GM12872 (cell line): ENCODE measurements around the gene DENND2D.

ENCODE experiments used
- CTCF ChIP-seq: IDR thresholded peaks from 3 replicates; pipeline ENCODE4 v1.5.1; 2011; ENCODE audit warnings: low read depth, mild to moderate bottlenecking, low read length, moderate library complexity; ENCODE audit not compliant: insufficient read depth

The DENND2D gene

GRCh38 chr1:111236806-111237205 lies 36.4 kb upstream of the DENND2D start:
- TF ChIP-seq CTCF: no peak

GRCh38 chr1:111236379-111236778 lies 35.9 kb upstream of the DENND2D start:
- no peak for TF ChIP-seq CTCF

- TF ChIP-seq CTCF: no peak
These were observed 34.4 kb upstream of the DENND2D start for GRCh38 chr1:111234866-111235265.

GRCh38 chr1:111234258-111234657 lies 33.8 kb upstream of the DENND2D start:
- no peak for TF ChIP-seq CTCF

- TF ChIP-seq CTCF: no peak
These were observed 31.7 kb upstream of the DENND2D start for GRCh38 chr1:111232134-111232533.

GRCh38 chr1:111228748-111229126 lies 28.3 kb upstream of the DENND2D start:
- TF ChIP-seq CTCF: no peak

- TF ChIP-seq CTCF: no peak
These were observed 27.7 kb upstream of the DENND2D start for GRCh38 chr1:111227851-111228747.
